GM18951 (cell line): ENCODE results near the gene IRF5.
A peak's percentile ranks its signal among the peaks of the same experiment; 100 is the strongest.

ENCODE experiments used
- POLR2A ChIP-seq: IDR thresholded peaks from 4 replicates; pipeline ENCODE4 v1.6.1; 2011; ENCODE audit warnings: mild to moderate bottlenecking; ENCODE audit not compliant: insufficient read length, insufficient read depth; ENCODE audit errors: extremely low read depth
- in situ Hi-C: fragments of 300-500 bp; cut with MboI; formaldehyde crosslinking; loops from one replicate; pipeline ENCODE4 v1.12.0; 2022; ENCODE audit warnings: low sequenced_read_pairs, mixed read lengths, inconsistent platforms; ENCODE audit not compliant: unreplicated experiment

The IRF5 gene, protein sequence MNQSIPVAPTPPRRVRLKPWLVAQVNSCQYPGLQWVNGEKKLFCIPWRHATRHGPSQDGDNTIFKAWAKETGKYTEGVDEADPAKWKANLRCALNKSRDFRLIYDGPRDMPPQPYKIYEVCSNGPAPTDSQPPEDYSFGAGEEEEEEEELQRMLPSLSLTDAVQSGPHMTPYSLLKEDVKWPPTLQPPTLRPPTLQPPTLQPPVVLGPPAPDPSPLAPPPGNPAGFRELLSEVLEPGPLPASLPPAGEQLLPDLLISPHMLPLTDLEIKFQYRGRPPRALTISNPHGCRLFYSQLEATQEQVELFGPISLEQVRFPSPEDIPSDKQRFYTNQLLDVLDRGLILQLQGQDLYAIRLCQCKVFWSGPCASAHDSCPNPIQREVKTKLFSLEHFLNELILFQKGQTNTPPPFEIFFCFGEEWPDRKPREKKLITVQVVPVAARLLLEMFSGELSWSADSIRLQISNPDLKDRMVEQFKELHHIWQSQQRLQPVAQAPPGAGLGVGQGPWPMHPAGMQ

GRCh38 chr7:128937647-128938543 lies at the start of gene IRF5:
TSS of gene IRF5 (plus strand) at chr7:128937927. CDS start at chr7:128942082, 4,155 bp downstream.
- peak; percentile 81 for TF ChIP-seq POLR2A

GRCh38 chr7:128888039-128888755 lies 49.5 kb upstream of the IRF5 start:
- in situ Hi-C loops: no loop called here
- no peak for TF ChIP-seq POLR2A

More at GRCh38 chr7:128937647-128938543, at the start of gene IRF5:
- in situ Hi-C loops: no loop called here

GRCh38 chr7:128888756-128889095 lies 49.0 kb upstream of the IRF5 start:
- TF ChIP-seq POLR2A: no peak
- in situ Hi-C loops: no loop called here

GRCh38 chr7:128889121-128889520 lies 48.6 kb upstream of the IRF5 start:
- no peak for TF ChIP-seq POLR2A
- in situ Hi-C loops: no loop called here

DNA sequence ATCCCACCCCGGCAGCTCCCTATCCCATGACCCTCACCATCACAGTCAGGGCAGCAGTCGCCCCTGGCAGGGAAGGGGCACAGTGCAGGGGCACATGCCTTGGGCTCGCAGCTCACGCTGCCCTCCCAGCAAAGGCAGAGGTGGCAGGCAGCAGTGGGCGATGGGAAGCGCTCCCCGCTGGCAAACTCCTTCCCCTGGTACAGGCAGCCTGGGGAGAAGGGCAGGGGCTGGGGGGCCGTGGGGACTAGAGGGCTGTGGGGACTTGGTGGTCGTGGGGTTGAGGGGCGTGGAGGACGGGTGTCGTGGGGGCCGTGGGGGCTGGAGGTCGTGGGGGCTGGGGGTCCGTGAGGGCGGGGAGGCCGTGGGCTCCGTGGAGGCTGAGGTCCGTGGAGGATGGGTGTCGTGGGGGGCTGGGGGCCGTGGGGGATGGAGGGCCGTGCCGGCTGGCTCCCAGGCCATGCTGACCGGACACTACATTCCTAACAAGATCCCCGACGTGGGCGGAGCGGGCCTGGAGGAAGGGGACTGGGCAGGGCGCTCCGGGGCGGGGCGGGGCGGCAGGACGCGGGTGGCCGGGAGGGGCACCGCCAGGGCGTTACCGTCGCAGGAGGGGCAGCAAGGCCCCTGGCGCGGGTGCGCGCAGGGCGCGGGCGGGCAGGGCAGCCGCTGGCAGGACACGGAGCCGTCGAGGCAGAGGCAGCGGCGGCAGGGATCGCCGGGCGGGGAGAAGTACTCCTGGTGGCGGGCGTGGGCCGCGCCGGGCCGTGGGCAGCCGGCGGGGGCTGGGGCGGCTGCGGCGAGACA lies 47.2 kb upstream of the IRF5 start:
- no peak for TF ChIP-seq POLR2A
- in situ Hi-C loops: no loop called here

GRCh38 chr7:128891110-128891941 lies 46.4 kb upstream of the IRF5 start:
- TF ChIP-seq POLR2A: no peak
- in situ Hi-C loops: no loop called here

DNA sequence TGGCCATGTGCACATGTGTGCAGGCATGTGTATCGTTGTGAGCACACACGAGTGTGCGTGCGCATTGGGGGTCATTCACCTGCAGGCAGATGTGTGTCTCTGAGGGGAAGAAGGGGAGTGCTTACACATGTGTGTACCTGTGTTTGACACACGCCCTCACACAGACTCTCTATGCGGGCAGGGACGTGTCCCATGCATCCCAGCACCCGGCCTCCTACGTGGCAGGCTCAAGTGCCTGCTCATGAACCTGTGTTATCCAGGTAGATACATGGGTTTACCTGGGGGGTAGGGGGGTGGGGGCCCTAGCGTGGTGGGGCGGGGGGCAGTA lies 45.8 kb upstream of the IRF5 start:
- in situ Hi-C loops: no loop called here

GRCh38 chr7:128892521-128893250 lies 45.0 kb upstream of the IRF5 start:
- in situ Hi-C loops: no loop called here
- TF ChIP-seq POLR2A: no peak

More for the DNA sequence above, 45.8 kb upstream of the IRF5 start:
- no peak for TF ChIP-seq POLR2A

DNA sequence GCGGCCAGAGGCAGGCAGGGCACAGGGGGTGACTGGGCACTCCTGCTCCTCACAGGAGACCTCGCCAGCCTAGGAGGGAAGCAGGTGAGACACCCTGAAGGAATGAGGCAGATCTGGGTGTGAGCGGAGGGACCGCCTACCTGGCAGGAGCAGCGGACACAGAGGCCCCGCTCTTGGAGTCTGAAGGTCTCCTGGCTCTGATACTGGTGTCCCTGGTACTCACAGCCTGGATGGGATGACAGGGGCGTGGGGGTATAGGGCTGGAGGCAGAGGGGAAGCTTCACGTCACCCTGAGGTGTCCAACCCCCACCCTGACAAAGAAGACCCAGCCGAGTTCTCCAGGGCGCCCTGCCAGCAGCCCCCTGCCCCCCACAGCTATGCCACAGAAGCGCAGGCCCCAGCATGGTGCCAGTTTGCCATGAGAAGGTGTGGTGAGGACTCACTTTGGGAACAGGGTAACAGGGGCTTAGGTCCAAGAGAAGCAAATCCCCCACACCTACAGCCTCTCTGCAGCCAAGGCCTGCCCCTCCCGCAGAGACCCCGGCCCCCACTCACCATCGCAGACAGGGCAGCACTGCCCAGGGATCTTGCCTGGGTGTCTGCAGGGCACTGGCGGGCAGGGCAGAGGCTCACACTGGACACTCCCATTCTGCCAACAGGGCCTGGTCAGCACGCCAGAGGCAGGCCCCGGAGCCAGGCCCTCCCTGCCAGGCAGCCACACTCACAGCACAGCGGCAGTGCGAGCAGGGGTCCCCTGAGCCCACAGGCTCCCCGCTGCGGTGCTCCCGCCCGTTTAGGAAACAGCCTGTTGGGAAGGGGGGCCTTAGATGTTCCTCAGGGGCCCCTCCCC lies 44.3 kb upstream of the IRF5 start:
- no peak for TF ChIP-seq POLR2A
- in situ Hi-C loops: no loop called here

GRCh38 chr7:128894101-128894440 lies 43.7 kb upstream of the IRF5 start:
- TF ChIP-seq POLR2A: no peak
- in situ Hi-C loops: no loop called here

GRCh38 chr7:128895320-128895719 lies 42.4 kb upstream of the IRF5 start:
- no peak for TF ChIP-seq POLR2A
- in situ Hi-C loops: no loop called here
